NCI-H1694 (cell line): ENCODE measurements around the gene SGCA.
A peak's percentile ranks its signal among the peaks of the same experiment; 100 is the strongest.

Experiments
- DNase-seq: peaks from one replicate; lab custom pipeline; 2025; lab: John Stamatoyannopoulos, UW

The SGCA gene

DNA sequence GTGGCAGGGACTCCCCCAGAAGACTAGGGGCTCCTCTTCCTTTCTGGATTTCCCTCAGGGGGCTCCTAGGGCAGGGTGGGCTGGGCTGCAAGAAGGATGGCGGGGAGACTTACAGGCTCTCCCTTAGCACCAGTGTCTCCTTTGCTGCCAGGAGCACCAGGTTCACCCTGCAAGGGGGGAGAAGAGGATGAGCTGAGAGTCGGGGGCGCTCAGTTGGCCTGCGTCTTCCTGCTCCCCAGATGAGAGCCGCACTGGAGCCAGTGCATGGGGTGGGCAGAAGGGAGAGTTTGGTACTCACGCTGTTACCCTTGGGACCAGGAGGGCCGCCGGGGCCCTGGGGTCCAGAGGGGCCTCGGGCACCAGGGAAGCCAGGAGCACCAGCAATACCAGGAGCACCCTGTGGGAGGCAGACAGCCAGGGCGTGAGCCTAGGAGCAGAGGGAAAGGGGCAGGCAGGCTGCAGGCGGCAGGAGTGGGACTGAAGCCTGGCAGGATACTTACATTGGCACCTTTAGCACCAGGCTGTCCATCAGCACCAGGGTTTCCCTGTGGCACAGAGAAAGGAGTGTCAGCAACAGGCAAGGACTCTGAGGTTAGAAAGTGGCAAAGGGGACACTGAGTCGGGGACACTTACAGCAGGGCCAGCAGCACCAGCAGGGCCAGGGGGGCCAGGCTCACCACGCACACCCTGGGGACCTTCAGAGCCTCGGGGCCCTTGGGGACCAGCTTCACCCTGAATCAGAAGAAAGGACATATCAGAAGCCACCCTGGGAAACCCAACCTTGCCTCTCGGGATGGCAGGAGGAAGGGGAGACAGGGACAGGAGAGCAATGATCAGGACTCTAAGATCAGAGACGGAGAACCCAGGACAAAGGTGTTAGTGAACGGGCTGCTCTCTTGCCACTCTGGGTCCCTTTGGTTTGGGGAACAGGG lies 29.4 kb downstream of the SGCA start:
- no peak for DNase-seq

DNA sequence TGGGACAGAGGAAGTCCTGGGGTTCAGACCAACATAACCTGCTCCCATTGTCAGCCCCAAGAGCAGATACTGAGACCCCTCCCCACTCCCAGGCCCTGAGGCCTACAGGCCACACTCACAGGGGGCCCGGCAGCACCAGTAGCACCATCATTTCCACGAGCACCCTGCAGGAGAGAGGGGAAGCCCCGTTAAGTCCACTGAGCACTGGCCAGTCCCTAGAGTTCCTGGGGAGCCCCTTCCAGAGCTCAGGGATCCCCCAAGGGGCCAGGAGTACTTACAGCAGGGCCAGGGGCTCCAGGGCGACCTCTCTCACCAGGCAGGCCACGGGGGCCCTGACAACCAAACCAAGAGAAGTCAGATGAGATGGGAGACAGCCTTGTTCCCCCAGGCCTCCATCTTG lies 30.2 kb downstream of the SGCA start:
- DNase-seq: no peak

DNA sequence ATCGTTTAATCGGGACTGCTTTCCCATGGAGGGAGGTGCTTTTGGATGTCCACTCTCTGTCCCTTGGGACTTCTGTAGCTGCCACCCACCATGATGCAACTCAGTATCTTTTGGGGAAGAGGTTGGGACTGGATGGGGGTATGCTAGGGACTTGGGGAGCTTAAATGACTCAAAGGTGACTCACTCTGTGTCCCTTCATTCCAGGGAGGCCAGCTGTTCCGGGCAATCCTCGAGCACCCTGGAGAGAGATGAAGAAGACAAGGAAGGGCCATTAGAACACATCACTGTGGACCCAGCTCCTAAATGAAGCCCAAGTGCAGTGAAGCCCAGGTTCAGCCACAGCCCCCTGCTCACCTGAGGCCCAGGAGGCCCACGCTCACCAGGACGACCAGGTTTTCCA lies 31.0 kb downstream of the SGCA start:
- no peak for DNase-seq

DNA sequence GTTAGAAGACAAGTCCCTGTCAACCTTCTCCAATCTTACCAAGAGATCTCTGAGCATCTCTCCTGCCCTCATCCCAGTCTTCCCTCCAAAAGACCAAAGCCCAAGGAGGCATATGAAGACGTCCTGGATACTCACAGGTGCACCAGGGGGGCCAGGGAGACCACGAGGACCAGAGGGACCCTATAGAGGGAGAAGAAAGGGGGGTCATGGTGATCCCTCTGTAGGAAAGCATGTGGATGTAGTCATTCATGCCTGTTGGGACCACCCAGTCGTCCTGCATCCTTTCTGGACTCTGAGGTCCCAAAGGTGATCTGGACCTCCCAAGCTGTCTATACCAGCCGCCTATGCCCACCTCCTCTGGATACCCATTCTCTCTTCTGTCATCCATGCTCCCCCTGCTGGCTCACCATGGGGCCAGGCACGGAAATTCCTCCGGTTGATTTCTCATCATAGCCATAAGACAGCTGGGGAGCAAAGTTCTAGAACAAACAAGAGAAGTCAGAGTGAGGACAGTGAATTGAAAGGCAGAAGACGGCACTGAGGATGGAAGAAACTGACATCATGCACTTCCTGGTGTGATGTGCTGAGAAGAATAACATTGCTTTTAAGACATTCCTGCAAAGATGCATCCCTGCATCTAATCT lies 32.3 kb downstream of the SGCA start:
- peak; percentile 70 for DNase-seq

DNA sequence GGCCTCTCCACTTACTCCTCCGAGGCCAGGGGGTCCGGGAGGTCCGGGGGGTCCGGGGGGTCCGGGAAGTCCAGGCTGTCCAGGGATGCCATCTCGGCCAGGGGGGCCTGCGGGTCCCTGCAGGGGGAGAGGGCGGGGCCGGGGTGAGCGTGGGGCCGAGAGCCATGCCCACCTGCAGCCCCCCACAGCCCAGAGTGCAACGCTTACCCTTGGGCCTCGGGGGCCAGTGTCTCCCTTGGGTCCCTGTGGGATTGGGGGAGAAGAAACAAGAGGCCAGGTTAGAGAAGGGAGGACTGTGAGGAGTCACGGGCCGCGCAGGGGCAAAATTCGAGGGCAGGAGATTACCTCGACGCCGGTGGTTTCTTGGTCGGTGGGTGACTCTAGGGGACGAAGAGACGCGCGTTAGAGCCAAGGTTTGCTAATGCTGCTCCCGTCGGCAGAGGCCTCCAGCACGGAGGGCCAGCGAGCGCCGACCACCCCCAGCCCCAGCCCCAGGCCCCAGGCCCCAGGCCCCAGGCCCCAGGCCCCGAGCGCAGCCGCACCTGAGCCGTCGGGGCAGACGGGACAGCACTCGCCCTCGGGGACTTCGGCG lies 33.5 kb downstream of the SGCA start:
- no peak for DNase-seq

DNA sequence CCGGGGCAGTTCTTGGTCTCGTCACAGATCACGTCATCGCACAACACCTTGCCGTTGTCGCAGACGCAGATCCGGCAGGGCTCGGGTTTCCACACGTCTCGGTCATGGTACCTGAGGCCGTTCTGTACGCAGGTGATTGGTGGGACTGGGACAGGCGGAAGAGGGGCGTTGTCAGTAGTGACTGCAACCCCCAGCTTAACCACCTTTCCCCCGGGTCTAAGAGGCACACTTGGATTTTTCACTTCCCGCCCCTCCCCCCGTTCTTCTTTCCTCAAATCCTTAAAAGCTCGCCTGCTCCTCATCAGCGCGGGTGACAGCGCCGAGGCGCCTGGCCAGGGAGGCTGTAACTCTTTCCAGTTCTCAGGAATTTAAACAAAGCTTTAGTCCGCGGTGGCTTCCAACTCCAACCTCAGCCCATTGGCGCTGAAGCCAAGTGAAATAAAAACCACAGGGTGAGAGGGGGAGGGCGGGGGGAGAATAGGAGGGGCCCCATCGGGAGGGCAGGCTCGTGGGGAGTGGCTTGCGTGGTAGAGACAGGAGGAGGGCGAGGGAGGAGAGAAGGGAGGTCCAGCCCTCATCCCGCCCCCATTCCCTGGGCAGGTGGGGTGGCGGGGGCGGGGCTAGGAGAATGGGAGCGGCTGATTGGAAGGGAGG lies 34.1 kb downstream of the SGCA start:
- peak; percentile 55 for DNase-seq

DNA sequence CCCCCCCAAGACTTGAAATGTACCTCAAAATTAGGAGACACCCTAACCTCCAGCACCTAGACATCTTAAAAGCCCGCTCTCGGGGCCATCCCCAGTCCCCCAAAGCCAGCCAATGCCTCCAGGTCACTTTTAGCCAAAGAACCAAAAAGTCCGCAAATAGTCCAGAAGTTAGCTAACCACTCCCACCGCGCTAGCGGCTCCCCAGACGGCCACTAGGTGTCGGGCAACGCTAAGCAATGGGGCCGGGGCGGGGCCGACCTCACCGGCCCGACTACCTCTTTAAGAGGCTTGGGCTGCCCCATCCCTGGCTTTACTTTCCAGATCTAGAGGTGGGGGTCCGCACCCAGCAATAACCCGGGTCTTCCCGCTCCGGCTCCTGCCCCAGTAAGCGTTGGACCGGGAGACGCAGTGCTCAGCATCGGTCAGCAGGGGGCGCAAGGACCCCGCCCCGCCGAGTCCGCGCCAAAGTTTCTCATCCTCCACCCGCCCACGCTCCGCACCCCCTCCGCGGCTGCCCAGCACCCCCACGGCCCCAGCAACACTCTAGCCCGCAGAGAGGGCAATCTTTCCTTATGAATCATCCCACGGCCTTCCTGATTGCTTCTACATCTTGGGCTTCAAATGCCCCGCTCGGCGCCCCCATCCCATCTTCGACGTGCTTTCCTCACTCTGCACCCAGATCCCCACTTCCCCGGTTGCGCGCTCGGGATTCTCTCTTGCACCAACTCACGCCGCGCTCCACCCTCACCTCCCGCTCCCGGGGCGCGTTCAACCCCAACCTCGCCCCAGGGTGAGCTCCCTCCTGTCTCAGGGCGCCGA lies 34.9 kb downstream of the SGCA start:
- DNase-seq: peak; percentile 72

DNA sequence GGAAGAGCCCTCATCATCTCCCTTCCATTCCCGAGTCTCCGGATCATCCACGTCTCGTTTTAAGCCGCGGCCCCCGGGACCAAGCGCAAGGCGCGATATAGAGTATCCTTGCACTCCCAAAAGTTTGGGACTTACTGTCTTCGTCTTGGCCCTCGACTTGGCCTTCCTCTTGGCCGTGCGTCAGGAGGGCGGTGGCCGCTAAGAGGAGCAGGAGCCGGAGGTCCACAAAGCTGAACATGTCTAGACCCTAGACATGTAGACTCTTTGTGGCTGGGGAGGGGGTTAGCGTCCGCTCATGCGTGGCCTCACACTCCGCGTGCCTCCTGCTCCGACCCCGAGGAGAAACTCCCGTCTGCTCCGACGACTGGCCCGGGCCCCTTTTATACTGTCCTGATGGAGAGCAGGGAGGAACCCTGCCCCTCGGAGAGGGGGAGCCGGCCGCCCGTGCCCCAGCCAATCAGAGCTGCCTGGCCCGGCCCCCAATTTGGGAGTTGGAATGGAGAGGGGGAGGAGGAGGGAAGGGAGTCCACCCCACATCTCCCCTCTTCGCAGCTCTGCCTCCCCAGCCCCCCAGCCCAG lies 35.6 kb downstream of the SGCA start, which contains the start of gene COL1A1:
Gene COL1A1 (minus strand): TSS at position 356 of the 579 bp plus-strand sequence. CDS start 118 bp downstream, at position 238.
- no peak for DNase-seq

DNA sequence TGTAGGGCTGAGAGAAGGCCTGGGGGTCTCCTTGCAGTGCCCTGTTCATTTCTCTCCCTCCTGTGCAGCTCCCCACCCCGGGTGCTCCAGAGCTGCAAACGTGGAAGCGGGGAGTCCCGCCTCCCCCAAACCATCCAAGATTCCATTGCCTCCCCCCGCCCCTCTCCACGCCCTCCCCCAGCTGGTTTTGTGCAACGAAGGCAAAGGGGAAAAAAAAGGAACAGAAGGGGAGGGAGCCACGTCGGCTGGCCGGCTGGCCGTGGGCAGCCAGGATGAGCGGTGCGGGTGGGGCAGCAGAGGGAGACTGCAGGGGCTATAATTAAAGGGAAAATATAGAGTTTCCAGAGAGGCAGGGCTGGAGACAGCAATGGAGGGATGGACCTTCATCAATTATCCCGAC lies 37.3 kb downstream of the SGCA start:
- no peak for DNase-seq

DNA sequence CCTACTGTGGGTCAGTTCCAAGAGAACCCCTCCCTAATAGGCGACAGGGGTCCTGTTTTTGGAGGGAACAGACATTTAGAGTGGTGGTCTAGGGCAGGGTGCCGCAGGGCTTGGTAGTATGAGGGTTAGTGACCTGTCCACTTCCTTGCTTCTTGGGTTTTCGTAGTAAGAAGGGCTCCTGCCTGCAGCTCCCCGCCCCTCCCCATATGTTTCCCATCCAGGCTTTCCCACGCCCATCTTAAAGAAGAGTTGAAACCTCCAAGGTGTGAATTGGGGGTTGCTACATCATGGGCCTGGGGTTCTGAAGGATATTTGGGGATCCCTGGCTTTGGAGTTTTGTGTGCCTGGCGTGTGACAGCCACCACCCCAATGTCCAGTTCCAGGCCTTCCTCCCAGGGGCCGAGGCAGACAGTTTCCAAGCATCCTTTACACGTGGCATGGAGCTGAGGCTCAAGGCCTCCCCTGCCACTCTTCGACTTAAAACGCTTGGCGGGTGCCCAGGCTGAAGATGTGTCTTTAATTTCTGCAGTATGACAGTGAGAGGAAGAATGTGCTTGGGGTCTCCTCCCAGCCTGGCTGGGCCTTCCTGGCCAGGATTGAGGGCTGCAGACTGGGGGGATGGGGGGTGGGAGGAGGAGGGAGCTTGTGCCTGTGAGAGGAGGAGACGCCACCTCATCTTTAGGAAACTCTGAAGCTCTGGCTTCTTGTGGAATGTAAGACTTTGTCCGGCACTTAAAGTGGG lies 38.0 kb downstream of the SGCA start:
- DNase-seq: no peak

DNA sequence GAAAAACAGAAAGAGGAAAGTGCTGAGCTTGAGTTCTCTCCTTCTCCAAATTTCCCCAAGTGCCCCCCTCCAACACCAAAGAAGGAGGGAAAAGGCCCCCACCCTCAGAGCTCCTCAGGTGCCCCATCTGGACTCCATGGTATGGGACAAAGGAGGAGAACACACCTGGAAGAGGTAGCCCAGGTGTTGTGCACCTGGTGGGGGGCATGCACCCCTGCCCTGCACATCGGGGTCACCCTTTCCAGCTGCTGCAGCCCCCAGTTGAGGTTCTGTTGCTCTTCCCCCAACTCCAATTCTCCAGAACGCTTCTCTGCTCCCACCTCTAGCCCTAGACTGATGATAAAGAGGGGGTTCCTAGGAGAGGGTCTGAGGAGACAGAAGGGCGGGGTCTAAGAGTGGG lies 38.6 kb downstream of the SGCA start:
- no peak for DNase-seq

DNA sequence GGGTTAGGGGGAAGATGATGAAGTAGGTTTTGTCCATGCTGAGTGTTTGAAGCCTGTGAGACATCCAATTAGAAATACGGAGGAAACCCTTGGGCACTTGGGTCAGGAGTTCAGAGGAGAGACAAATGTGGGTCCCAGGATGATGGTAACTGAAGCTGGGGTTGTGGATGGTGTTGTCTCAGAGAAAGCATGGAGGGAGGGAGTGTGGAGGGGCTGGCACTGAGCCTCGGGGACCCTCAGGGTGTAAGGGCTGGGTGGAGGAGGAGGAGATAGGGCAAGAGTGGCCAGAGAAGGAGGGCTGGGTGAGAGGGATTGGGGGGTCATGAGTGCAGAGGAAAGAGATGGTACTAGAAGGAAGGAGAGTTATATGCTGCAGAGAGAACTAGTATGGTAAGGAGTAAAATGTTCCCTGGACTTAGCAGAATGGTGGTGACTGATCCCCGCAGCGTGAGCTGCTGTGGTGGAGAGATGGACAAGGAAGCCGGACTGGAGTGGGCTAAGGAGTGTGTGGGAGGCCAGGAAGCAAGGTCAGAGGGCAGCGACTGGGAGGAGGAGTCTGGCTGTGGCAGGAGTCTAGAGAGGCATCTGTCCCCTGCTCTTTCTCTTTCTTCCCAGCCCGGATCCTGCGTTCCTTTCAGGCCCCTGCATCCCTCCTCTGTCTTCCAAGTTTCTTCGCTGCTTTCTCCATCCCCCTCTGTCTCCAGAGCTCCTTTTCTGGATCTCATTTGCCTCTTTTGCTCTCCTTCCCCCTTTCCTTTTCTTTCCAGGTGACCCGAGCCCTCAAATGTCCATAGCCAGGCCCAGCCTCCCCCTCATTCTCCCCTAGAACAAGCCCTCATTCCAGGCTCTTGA lies 39.5 kb downstream of the SGCA start:
- DNase-seq: no peak

DNA sequence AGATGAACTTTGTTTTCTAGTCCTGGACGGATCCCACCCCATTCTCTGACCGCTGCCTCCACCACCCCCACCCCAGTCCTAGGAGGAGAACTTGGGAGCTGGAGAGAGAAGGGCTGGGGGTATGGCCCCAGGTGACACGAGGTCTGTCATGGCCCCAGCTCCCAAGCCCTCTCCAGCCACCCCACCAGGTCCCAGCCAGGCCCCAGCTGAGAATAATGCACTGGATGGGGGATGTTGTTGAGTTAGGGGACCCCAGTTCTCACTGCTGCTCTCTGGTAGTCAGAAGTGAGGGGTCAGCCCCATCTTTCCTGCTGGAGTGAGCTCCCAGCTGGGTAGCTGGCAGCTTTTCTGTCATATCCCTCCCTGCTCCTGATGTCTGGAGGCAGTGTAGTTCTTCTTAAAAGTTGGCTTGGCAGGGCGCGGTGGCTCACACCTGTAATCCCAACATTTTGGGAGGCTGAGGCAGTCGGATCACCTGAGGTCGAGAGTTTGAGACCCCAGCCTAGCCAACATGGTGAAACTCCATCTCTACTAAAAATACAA lies 40.2 kb downstream of the SGCA start:
- no peak for DNase-seq

DNA sequence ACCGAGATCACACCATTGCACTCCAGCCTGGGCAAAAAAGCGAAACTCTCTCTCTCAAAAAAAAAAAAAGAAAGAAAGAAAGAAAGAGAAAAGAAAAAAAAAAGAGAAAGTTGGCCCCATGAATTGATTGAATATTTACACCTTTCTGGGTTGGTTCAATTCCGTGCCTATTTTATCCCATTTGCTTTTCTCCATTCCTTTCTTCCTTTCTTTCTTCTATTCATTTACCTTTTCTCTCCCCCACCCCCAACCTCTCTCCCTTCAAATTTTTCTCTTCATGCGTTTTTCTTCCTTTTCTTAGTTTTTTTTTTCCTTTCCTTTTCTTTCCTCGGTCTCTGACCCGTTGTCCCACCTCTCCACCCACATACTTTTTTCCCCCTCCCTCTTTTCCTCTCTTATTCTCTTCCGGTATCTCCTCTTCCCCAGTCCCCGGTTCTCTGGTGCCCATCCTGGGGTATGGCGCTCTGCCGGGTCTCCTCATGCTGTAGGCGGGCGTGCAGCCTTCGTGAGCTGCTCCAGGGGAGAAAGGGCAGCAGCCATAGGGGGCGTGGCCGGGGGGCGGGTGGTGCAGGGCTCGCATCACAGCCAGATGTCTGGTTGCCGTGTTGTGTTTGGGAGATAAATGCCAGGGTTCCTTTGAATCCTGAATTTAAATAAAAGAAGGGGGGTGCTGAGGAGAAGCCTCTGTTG lies 40.9 kb downstream of the SGCA start:
- DNase-seq: peak; percentile 15

DNA sequence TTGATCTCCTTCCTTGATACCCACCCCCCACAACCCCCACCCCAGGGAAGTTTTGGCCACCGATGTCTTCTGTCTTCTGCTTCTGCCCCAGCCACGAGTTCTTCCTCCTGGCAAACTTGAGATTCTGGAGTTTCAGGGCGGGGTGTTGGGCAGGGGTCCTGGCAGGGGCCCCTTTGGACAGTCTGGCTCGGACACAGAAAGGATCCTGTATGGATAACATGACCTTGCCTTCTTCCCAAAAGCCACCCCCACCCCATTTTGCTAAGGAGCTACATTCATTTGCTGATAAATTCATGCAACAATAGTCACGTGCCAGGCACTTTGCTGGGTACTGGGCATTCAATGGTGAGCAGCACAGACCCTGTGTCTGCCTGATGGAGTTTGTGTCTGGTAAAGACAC lies 41.5 kb downstream of the SGCA start:
- no peak for DNase-seq

DNA sequence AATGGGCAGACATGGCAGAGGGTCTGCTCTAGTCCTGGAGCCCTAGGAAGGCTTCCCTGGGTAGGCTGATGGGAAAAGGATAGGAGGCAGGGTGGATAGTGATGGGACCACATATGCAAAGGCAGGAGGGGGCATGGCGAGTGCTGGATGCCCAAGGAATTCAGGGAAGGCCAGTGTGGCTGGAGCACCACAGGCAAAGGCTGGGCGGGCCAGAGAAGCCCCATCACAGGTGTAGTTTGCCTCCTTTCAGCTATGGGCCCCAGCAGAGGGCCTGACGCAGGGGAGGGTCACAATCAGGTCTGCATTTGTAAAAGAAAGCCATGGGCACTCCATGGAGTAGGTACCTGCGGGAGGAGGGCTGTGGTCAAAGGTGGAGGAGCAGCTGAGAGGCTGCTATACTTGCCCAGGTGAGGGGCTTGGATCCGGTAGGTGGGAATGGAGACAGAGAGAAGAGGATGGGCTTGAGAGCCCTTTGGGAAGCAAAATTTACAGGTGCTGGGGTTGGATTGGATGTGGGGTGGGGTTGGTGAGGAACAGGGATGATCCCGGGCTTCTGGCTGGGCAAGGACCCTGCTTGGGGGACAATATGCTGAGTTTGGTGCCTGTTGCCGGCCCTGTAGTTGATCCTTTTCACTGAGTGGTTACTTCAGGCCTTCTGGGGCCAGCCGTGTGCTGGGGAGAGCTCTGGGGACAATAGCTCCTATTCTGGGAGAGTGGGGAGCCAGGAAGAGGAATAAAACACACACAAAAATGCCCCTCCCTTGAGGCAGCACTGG lies 42.2 kb downstream of the SGCA start:
- no peak for DNase-seq

DNA sequence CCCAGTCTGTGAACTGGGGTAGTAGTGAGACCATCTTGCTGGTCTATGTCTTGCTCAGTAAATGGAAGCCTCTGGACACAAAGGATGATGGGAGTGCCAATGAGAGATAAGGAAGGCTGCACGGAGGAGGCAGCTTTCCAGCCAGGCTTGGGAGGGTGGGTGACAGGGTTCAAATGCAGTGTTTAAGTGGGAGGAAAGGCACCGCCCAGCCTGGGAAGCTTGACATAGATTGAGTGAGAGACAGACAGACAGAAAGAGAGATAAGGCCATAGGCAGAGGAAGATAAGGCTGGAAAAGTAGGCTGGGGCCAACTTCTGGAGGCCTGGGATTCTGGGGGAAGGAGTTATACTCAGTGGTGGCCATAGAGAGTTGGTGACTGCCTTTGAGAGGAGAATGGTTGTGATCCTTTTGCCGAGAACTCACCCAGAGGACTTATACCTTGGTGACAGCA lies 42.8 kb downstream of the SGCA start:
- DNase-seq: no peak

DNA sequence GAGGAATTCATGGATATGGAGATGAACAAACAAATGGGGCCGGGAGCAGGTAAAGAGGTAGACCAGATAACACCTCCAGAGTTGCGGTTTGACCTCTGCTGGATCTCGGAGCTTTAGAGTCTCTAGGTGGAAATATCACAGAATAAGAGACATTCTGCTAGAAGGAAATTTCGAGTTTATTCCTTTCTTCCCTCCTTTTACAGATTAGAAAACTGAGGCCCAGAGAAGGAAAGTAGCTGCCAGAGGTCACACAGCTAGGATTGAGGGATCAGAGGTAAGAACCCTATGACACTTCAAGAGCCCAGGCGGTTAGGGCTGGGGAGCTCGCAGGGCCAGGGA lies 43.3 kb downstream of the SGCA start:
- no peak for DNase-seq
